Right atrium auricular region (tissue), 2 donors: ENCODE measurements around the gene ATP6V1G3. TPM values are rescaled to one million over a fixed set of nuclear protein-coding genes. Genes with fewer than 3 reads are reported as not detected.

Source experiments
- DNase-seq: peaks from one replicate; pipeline ENCODE4 v3.0.0-alpha.2; 2019; ENCODE audit warnings: low spot score
- H3K27ac ChIP-seq, 2 donors: fragments of 200-600 bp; sonication (generic); 1 replicate in 1 of 2; 2 replicates in 1 of 2; pipeline ENCODE4 v1.5.1; 2016 to 2019
- H3K27me3 ChIP-seq, 2 donors: fragments of 200-600 bp; sonication (generic); one replicate each; pipeline versions ENCODE4 v1.5.1 to v1.6.0; 2017 to 2019
- H3K36me3 ChIP-seq: fragments of 200-600 bp; sonication (generic); one replicate; pipeline ENCODE4 v1.5.1; 2016
- H3K4me1 ChIP-seq, 2 donors: fragments of 200-600 bp; sonication (generic); one replicate each; pipeline versions ENCODE4 v1.5.1 to v1.6.0; 2017 to 2019
- H3K4me3 ChIP-seq, 2 donors: fragments of 200-600 bp; sonication (generic); 1 replicate in 1 of 2; 2 replicates in 1 of 2; pipeline ENCODE4 v1.5.1; 2017 to 2019; ENCODE audit warnings: mild to moderate bottlenecking in 1 of 2, moderate library complexity in 1 of 2
- H3K9me3 ChIP-seq, 2 donors: fragments of 200-600 bp; sonication (generic); one replicate each; pipeline ENCODE4 v1.5.1; 2019
- CTCF ChIP-seq, 2 donors: fragments of 200-600 bp; sonication (generic); IDR thresholded peaks; one replicate each; pipeline ENCODE4 v1.5.1; 2019; ENCODE audit warnings: antibody characterized with exemption in 2 of 2
- total RNA-seq, 2 donors: library from RNA; depleted of rRNA; stranded (reverse); fragments of >200 nt; gene quantifications; one replicate each; pipeline ENCODE4 v1.1.0, GENCODE V29; 2016

ATP6V1G3 gene
- total RNA-seq, 2 donors from 2014 or later, result not detected

DNA sequence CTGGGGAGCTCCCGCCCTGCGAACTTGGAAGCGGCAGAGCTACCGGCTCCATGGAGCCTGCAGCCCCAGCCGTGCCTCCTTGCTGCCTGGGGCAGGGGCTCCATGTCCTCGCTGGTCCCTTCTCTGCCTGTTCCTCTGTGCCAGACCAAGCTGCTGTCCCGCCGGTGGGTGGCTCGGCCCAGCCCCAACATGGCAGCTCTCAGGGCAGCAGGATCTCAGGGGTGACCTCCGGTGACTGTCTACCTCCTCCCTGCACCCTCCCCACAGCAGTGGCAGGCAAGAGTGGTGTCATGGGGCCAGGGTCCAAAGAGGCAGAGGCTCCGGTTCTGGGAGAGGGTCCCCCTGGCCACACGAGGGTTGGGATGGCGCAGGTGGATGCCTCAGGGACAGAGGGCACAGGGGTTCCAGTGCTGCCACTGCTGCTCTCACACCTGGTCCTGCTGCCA, 45.8 kb downstream of the ATP6V1G3 start:
- Histone ChIP-seq H3K27ac (no peak overlapping the region), H3K27me3 (no peaks in the 10 kb centered on the region), H3K4me1 (no peaks in the 10 kb centered on the region), H3K9me3 (no peaks in the 10 kb centered on the region), H3K4me3 (no peak overlapping the region), H3K36me3 (no peaks in the 10 kb centered on the region)
- no peak for TF ChIP-seq CTCF (IDR thresholded peaks at IDR 0.05)
- no peak for DNase-seq

DNA sequence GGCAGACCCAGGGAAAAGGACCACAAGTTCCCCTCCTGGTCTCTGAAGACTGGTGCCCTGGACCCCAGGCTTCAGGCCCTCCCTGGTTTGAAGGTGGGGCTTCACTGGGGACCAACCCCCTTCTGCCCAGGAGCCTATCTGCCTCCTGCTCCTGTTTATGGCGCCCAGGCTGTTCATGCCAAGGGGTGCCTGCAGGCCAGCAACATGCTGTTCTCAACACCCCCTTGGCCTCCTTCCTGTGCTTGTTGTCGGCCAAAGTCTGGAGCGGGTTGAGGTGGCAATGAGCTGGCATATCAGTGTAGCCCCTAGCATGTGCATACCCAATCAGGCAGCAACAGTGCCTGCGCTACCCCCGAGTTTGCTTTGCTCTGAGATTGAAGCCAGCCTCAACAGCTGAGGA, 46.3 kb downstream of the ATP6V1G3 start:
- H3K4me3 ChIP-seq, result no peak overlapping the region
- H3K4me1 ChIP-seq, result no peaks in the 10 kb centered on the region

DNA sequence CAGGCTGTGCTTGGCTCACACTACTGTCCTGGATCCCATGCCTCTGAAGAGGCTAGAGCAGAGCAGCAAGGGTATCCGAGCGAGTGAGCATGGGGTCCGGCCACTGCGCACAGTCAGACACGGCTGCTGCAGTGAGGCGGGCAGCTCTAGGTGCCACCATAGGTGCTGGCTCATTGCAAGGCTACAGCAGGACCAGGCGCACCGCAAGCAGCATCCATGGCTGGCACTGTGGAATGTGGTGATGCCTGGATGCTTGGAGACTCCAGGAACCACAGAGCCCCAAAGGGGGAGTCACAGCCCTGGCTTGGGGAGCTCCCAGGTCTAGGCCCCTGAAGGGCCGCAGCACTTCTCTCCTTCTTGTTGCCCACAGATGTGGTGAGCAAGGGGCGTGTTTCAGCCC, 47.2 kb downstream of the ATP6V1G3 start:
- Histone ChIP-seq H3K27me3 (no peaks in the 10 kb centered on the region), H3K9me3 (no peaks in the 10 kb centered on the region), H3K4me3 (no peak overlapping the region), H3K27ac (no peak overlapping the region), H3K4me1 (no peaks in the 10 kb centered on the region), H3K36me3 (no peaks in the 10 kb centered on the region)
- no peak for TF ChIP-seq CTCF (IDR thresholded peaks at IDR 0.05)
- DNase-seq, result no peak

More for the DNA sequence above, 46.3 kb downstream of the ATP6V1G3 start:
- H3K9me3 ChIP-seq, result no peaks in the 10 kb centered on the region
- TF ChIP-seq CTCF (IDR thresholded peaks at IDR 0.05), result no peak
- DNase-seq, result no peak
- H3K27me3 ChIP-seq, result no peaks in the 10 kb centered on the region
- H3K27ac ChIP-seq, result no peak overlapping the region
- H3K36me3 ChIP-seq, result no peaks in the 10 kb centered on the region

- no peaks in the 10 kb centered on the region for H3K36me3 ChIP-seq
- no peaks in the 10 kb centered on the region for H3K4me1 ChIP-seq
- H3K27me3 ChIP-seq, result no peaks in the 10 kb centered on the region
- H3K27ac ChIP-seq, result no peak overlapping the region
- no peak for TF ChIP-seq CTCF (IDR thresholded peaks at IDR 0.05)
- DNase-seq, result no peak
- H3K4me3 ChIP-seq, result no peak overlapping the region
- H3K9me3 ChIP-seq, result no peaks in the 10 kb centered on the region
Observed at GRCh38 chr1:198492872-198493271, 47.6 kb downstream of the ATP6V1G3 start.

GRCh38 chr1:198491596-198491995, 48.9 kb downstream of the ATP6V1G3 start:
- Histone ChIP-seq H3K9me3 (no peaks in the 10 kb centered on the region), H3K27me3 (no peaks in the 10 kb centered on the region), H3K36me3 (no peaks in the 10 kb centered on the region), H3K27ac (no peak overlapping the region), H3K4me1 (no peaks in the 10 kb centered on the region), H3K4me3 (no peak overlapping the region)
- no peak for DNase-seq
- TF ChIP-seq CTCF (IDR thresholded peaks at IDR 0.05), result no peak

GRCh38 chr1:198491028-198491427, 49.5 kb downstream of the ATP6V1G3 start:
- no peaks in the 10 kb centered on the region for H3K9me3 ChIP-seq
- no peak overlapping the region for H3K27ac ChIP-seq
- no peak overlapping the region for H3K4me3 ChIP-seq
- no peaks in the 10 kb centered on the region for H3K36me3 ChIP-seq
- TF ChIP-seq CTCF (IDR thresholded peaks at IDR 0.05), result no peak
- no peaks in the 10 kb centered on the region for H3K27me3 ChIP-seq
- no peak for DNase-seq
- no peaks in the 10 kb centered on the region for H3K4me1 ChIP-seq
